SH-SY5Y (cell line): ENCODE data around the gene BMP8A.

Experiments
- GATA2 ChIP-seq: IDR thresholded peaks from 2 replicates; pipeline ENCODE4 v1.6.1; 2011; ENCODE audit warnings: mild to moderate bottlenecking, low read depth, low read length
- GATA3 ChIP-seq: IDR thresholded peaks from 2 replicates; pipeline ENCODE4 v1.6.1; 2011; ENCODE audit warnings: low read depth, mild to moderate bottlenecking, low read length, moderate library complexity

- no peak for TF ChIP-seq GATA2
- no peak for TF ChIP-seq GATA3
These were observed 75.9 kb downstream of the BMP8A start for GRCh38 chr1:39567302-39567701.
